NCI-H1436 (cell line): Measurements from ENCODE around the gene SPARCL1.
A peak's percentile ranks its signal among the peaks of the same experiment; 100 is the strongest.
"Not testable (repeated sequence)": the region's sequence is repeated elsewhere in the genome, so short reads cannot be mapped to it uniquely, and the experiment has no call there.

ENCODE experiments used
- DNase-seq: peaks from one replicate; lab custom pipeline; 2025; lab: John Stamatoyannopoulos, UW

SPARCL1 gene, protein sequence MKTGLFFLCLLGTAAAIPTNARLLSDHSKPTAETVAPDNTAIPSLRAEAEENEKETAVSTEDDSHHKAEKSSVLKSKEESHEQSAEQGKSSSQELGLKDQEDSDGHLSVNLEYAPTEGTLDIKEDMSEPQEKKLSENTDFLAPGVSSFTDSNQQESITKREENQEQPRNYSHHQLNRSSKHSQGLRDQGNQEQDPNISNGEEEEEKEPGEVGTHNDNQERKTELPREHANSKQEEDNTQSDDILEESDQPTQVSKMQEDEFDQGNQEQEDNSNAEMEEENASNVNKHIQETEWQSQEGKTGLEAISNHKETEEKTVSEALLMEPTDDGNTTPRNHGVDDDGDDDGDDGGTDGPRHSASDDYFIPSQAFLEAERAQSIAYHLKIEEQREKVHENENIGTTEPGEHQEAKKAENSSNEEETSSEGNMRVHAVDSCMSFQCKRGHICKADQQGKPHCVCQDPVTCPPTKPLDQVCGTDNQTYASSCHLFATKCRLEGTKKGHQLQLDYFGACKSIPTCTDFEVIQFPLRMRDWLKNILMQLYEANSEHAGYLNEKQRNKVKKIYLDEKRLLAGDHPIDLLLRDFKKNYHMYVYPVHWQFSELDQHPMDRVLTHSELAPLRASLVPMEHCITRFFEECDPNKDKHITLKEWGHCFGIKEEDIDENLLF

DNA sequence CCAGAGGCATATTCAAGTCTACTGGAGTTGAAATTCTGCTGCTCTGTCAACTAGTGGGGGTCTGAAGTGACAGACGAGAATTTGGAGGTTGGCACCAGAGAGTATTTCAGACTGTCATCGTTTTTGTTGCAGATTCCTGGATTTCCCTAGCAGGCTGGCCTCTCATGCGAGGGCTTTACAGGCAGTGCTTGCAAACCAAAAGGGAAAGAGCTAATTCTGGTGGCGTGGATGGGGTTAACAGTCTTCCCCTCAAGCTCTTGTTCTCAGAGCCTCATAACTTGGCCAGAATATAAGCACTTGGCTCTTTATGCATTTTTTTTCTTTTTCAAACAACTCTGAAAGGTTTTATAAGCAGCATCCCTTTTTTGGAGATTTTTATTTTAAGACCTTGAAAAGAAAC lies at the start of gene SPARCL1:
SPARCL1 (minus strand) TSS at position 190 of the 400 bp plus-strand sequence. CDS start 29,802 bp downstream, outside the sequence.
- no peak for DNase-seq

DNA sequence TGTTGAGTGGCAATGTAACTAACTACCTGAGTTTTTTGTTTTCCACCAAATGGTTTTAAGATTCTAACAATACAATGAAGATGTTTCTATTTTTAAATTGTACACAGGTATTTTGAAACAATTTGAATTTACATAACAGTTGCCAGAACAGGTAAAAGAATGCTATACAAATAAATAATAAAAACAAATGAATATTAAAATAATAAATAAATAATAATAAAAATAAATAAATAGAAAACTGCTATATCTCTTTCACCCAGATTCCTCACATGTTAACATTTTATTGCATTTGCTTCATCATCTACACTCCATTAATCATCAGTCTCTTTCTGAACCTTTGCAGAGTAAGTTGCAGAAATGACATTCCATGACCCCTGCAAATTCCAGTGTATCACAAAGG lies 46.8 kb upstream of the SPARCL1 start:
- DNase-seq: no peak

DNA sequence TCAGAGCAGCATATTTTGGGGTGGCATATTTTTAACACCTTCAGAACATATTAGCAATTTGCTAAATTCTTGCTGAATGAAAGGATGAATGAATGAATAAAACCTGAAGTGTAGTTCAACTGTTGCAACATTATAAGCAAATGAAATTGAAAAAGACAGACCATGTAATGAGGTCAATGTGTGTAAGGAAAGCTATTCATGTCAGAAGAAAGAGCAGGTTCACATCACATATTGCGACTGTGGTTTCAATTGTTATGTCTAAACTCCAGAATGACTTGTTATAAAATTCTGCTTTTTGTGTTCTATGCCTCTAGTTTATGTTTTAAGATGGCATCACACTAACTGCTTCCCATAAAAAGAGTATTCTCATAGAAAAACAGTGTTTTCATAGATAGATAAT lies 46.2 kb upstream of the SPARCL1 start:
- no peak for DNase-seq

DNA sequence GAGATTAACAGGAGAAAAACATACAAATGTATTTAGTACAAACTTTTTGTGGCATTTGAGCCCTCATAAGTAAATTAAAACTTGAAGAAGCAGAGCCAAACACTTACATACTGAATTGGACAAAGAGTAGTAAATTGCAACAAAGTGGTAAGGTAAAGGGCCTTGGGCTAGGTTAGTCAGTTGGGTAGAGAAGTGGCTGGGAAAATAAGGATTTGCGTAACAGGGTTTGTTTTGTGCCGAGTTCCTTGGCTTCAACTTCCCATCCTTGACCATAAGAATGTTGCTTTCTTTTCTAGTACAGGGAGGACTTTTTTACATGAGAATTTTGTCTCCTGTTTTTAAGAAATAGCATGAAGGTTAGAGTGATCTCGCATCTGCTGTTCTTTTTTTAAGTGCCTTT lies 45.8 kb upstream of the SPARCL1 start:
- no peak for DNase-seq

DNA sequence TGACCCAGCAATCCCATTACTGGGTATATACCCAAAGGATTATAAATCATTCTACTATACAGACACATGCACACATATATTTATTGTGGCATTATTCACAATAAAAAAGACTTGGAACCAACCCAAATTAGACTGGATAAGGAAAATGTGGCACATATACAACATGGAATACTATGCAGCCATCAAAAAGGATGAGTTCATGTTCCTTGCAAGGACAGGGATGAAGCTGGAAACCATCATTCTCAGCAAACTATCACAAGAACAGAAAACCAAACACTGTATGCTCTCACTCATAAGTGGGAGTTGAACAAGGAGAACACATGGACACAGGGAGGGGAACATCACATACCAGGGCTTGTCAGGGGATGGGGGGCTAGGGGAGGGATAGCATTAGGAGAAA lies 45.2 kb upstream of the SPARCL1 start:
- not testable (repeated sequence) for DNase-seq

DNA sequence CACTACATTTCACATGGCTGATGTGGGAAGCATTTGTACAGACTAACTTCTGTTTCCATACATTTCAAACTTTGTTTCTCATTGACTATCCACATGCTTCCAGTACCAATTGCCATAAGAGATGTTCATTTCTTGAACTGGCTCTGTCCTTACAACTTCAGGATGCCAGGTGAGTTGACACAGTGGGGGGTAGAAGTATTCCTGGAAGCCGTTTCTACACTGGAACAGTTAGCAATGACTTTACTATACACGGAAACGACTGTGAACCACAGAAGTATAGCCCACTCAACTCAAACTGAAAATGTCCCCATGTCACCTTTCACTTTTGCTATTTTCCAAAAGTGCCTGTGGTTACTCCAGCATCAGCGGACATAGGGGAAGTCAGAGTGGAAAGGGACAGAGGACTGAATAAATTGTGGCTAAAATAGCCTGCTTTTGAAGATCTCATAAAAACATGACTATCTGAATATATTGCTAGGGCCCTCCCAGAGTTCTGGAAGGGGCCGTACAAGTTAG lies 41.2 kb upstream of the SPARCL1 start:
- no peak for DNase-seq

DNA sequence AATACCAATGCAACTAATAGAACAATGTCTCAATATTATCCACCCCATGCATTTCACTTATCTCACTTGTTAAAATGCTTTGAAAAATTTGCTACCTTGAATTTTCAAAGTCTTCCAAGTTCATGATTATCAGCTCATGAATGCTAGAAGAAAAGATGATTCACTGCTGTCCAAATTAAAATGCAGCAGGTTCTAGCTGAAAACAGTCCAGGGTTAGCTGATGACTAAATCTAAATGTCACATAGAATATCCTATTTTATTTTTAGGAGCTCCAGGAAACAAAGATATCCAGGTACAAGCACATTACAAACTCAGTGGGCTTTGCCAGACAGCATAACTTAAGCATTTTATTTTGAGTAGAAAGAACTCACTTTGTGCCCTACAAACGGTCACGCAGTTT lies 38.0 kb upstream of the SPARCL1 start:
- no peak for DNase-seq

DNA sequence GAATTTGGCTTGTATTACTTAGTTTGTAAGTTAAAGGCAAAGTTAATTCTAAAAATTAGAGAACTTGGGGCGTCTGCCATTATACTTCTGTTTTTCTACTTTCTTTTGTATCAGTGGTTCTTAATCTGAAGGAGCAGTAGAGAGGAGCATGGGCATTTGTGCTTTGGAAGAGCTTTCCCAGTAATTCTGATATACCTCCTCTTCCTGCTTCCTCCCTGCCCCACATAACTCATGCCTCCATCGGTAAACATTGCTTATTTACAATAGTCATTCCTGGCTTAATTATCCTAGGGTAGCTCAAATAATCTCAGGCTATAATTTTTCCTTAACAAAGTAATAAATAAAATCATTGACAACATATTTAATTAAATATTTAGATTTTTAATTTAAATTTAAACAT lies 37.1 kb upstream of the SPARCL1 start:
- DNase-seq: no peak

DNA sequence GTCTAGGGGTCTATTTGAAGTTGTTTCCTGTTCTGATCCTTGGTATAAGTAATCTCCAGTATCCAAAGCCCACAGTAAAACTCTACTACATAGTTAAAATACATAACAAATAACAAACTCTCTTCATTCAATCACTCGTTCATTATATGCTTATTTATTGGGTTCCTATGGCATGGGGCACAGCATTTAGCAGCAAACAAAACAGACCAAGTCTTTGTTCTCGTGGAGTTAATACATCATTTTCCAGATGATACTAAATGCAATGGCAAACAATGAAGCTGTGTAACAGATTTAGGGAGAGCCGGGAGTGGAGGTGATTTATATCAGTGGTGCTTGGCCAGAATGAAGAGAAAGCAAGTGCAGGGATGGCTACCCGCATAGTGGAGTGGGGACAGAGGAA lies 36.6 kb upstream of the SPARCL1 start:
- DNase-seq: no peak

DNA sequence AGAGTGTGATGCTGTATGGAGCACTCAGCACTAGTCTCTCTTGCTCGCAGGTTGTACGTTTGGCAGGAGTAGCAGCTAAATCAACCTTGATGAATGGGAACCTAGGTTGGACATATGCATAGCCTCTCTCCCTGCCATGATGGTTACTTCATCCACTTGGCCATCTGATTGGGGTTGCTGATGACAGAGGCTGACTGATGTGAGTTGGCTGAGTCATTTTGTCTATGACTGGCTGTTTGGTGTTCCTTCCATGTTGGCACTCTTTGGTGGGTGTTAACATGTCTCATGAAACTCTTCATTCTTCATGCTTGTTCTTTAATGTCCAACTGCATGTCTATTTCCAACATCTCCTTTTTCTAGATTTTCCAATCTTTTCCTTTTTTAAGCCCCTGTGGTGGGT lies 31.6 kb upstream of the SPARCL1 start:
- no peak for DNase-seq

DNA sequence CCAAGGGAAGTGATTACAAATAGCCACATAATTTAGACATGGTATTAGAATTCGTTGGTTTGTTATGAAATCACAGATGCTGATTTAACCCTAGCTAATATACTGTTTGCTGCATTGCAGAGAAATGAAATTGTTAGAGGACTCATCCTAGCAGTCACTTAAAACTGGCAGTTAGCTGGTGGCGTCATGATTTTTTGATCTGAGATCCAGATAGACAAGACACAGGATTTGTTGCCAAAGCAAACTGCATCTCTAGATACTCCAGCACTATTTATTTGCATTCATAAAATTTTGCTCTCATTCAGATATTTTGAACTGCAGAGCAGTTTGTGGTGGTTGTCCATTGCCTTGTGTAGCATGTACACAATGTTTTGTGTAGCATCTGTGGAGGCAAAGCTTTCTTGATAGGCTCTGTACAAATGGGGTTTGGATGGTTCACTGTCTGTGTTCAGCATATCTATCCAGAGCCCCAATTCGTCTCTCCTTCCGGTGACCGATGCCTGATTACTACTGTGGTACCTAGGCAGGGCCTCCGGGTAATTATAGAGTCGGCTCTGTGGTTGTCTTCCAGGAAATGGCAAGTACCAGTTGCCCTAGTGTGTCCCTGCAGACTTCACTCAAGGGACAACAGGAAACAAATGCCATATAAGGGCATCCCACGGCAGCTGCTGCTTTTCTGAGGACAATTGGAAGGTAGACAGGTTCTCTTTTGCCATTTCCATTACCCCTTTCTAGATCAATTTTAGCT lies 30.1 kb upstream of the SPARCL1 start:
- peak; percentile 69 for DNase-seq

DNA sequence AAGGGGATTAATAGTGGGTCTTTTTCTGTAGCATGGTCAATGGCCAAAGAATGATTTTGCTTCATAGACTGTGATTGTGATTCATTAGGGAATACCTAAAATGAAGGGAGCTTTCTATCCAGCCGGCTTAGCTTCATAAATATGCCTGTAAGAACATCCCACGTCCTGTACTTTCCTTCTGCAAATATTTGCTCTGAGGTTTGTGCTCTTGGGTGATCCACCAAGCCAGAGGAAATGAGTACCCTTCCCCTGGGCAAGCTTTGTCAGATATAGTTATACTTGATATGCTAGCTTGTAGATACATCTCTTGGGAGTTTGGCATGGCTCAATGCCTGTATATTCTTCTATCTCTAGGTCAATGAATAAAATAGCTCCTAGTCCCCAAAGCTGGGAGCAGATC lies 28.2 kb upstream of the SPARCL1 start:
- no peak for DNase-seq

DNA sequence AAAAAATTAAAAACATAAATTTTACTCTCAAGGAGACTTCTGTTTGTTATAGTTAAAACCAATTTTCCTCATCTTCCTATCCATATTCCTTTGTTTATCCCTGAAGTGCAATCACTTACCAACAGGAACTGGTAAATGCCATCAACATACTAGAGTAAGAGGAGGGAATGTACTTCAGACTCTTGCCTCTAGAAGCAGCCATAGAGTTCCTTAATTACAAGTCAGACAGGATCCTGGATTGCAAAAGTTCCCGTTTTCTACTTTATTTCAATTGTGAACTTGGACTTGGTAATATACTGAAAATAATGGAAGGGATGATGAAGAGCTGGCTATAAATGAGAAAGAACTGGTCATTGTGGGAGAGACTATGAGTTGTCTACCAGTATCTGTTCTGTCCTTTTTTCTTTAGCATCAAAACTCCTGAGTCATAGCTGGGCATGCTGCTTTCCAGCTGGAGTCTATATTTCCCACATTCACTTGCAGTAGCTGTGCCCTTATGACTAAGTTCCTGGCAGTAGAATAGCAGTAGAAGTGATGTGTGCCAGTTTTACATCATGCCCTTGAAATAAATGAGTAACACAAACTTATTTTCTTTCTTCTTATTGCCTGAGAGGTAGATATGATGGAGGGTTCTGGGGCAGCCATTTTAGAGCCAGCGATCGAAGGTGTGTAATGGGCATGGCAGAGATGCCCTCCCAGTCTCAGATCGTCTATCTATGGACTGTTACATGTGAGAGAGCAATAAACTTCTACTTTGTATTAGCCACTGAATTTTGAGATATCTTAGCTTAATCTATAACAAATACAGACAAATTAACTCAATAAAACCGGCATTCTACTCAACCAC lies 26.8 kb upstream of the SPARCL1 start:
- no peak for DNase-seq

DNA sequence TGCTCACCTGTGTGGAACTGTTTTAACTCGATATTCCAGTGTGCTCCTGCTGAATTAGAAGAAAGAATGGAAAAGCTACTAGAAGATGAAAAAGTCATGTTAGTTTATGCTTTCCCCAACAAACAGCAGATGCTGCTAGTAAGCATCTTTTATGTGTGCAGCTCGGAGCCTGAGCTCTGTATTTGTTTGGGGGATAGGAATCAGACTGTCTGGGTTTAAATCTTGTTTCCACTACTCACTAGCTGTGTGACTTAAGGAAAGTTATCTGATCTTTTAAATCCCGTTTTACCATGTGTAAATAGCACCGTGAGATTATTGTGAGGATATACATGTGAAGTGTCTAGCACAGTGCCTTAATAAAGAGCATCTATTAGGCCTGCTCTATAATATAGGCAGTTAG lies 24.0 kb upstream of the SPARCL1 start:
- DNase-seq: no peak

DNA sequence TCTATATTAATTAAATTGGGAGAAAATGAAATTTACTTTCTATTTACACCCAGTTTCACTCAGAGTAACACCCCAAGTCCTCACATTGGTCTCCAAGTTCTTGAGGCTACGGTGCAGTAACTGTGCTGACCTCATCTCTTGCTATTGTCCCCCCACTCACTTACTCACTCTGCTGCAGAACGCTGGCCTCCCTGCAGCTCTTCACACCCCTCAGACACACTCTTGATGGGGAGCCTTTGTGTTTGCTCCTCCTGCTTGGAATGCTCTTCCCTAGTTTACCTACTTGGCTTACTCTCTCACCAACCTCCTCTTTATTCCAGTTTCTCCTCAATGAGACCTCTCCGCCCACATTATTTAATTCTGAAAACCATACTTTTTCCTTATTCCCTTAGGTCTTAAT lies 22.2 kb upstream of the SPARCL1 start:
- no peak for DNase-seq

DNA sequence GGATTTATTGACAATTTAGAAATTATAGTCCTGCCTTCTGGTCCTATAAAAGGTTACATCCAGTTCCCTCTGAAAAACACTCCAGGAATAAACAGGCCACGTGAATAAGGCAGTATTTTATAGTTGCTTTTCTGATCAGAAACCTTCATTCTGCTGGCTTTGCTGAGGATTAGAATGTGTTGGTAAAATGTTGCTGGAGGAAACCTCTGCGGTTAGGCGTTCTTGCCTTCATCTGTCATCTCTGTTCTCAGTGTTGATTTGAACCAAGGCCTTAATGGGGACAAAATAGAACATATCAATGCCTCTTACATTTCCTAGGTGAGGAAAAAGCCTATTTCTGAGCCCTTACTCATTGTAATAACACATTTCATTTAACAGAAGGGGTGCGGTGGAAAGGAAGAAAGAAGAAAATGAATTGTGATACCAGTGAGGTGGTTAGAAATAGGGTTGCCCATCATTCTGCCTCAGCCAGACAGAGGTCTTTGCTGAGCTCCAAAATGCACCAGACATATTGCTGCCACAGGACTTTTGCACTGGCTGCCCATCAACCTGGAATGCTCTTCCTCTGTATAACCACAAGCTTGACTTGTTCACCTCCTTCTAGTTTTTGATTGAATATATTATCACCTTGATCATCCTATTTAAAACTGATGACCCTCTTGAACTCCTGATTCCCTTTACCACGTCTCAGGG lies 18.0 kb upstream of the SPARCL1 start:
- no peak for DNase-seq

DNA sequence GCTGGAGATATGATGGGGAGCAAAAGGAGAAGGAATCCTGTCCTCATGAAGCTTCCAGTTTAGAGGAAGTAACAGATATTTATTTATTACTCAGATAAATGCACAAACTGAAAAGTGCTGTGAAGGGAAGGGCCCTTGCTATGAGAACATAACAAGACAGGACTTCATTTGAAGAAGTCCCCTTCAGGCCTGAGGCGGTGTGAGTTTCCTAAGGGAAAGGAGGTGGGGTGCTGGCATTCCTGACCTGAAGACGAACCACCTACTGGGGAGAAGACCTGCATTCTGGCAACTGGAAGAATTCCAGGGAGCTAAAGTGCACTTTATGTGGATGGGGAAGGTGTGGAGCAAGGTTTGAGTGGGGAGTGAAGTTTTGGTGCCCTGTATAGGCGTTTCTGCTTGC lies 15.9 kb upstream of the SPARCL1 start:
- DNase-seq: no peak

DNA sequence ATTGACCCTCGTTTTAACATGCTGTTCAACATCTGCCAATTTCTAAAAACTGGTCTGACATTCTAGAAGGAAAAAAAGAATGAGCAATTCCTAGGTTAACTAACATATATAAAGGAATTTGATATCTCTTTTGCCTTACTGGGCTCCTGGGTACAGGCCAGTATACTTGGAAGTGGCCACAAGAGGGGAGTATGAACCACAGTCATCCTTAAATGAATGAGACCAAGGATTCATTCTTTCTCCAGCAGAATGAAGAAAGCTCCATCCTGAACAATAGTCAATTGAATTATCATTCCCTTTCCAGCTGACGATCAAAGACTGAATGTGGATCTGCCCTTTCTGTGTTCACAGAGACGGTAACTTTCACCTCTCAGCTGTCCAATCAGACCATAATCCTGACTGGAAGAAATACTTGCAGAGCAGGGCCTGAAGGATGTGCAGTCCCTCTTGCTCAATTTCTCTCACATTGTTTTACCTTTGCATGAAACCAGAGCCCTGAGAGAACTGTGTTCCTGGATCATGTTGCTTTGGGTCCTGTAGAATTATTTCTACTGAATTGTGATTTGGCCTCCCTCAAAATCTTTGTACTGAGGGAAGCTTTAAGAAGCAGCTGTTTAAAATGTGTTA lies 14.8 kb upstream of the SPARCL1 start:
- DNase-seq: no peak

DNA sequence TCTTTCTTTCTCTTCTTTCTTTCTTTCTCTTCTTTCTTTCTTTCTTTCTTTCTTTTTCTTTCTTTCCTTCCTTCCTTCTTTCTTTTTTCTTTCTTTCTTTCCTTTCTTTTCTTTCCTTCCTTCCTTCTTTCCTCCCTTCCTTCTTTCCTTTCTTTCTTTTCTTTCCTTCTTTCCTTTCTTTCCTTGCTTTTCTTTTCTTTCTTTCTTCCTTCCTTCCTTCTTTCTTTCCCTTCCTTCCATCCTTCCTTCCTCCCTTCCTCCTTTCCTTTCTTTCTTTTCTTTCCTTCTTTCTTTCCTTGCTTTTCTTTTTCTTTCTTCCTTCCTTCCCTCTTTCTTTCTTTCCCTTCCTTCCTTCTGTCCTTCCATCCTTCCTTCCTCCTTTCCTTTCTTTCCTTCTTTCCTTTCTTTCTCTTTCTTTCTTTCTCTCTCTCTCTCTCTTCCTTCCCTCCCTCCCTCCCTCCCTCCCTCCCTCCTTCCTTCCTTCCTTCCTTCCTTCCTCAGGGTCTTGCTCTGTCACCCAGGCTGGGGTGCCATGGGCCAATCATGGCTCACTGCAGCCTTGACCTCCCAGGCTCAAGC lies 13.6 kb upstream of the SPARCL1 start:
- DNase-seq: no peak

DNA sequence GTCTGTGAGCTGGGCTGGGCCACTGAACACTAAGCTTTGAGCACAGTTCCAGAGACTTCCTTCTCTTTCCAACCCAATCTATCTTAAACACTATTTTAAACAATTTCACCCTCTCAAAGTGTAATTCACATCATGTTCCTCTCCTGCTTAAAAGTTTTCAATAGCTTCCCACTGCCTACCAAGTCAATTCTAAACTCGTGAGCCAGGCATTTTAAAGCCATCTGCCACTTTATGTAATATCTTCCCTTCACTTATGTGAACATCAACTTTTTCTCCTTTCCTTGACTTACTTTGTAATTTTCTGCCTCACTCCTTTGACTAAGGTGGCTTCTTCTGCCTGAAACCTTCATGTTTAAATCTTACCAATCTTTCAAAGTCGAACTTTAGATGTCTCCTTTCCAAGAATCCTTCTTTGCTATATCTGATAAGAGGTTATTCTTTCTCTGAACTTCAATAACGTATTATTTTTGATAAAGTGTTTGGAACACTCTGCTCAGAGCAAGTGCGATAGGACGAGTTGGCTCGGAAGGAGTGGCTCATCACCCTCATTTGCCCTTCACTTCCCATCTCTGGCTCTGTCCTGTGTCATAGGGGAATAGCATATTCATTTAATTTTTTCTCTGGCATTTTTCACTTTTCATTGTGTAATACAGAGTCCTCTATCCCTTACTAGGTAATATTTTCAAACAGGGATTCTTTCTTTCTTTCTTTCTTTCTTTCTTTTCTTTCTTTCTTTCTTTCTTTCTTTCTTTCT lies 13.0 kb upstream of the SPARCL1 start:
- no peak for DNase-seq
